Hepatic stellate cell (primary cell): ENCODE measurements around the gene NKX1-1.
"Not testable (repeated sequence)": the region's sequence is repeated elsewhere in the genome, so short reads cannot be mapped to it uniquely, and the experiment has no call there.

ENCODE experiments used
- DNase-seq: peaks from one replicate; pipeline ENCODE4 v3.0.0; 2011; ENCODE audit warnings: low spot score

The NKX1-1 gene

GRCh38 chr4:1373892-1374705 lies 32.1 kb downstream of the NKX1-1 start:
- no peak for DNase-seq

GRCh38 chr4:1372576-1372975 lies 33.7 kb downstream of the NKX1-1 start:
- DNase-seq, result not testable (repeated sequence)

DNA sequence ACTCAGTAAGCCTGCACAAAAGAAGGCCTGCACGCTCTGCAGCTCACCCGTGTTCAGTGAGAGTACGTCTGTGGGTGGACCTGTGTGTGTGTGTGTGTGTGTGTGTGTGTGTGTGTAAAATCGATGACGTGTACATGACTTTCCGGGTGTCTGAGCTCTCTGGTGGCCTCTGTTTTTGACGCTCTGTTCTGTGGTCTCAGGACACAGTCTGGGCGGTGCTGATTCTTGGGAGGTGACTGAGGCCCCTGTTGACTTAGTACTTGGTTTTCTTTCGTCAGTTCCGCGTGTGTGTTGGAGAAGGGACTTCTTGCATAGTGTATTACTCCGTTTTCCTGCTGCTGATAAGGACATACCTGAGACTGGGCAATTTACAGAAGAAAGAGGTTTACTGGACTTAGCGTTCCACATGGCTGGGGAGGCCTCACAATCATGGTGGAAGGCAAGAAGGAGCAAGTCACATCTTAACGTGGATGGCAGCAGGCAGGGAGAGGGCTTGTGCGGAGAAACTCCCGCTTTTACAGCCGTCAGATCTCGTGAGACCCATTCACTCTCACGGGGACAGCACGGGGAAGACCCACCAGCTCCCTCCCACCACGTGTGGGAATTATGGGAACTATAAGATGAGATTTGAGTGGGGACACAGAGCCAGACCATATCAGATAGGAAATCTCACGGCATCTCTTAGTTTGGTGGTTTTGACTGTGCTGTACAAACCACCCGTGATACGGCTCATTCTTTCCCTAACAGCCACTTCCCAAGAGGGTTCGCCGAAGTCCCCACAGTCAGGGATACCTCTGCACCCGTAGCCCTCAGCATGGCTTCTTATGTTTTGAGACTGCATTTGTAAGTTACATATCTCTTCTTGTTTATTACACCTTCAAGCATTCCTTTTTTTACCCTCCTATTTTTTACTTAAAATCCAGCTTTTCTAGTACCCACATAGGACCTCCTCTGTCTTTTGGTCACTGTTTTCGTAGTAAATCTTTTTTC lies 34.8 kb downstream of the NKX1-1 start:
- DNase-seq, result no peak

GRCh38 chr4:1370321-1371124 lies 35.7 kb downstream of the NKX1-1 start:
- DNase-seq, result no peak

DNA sequence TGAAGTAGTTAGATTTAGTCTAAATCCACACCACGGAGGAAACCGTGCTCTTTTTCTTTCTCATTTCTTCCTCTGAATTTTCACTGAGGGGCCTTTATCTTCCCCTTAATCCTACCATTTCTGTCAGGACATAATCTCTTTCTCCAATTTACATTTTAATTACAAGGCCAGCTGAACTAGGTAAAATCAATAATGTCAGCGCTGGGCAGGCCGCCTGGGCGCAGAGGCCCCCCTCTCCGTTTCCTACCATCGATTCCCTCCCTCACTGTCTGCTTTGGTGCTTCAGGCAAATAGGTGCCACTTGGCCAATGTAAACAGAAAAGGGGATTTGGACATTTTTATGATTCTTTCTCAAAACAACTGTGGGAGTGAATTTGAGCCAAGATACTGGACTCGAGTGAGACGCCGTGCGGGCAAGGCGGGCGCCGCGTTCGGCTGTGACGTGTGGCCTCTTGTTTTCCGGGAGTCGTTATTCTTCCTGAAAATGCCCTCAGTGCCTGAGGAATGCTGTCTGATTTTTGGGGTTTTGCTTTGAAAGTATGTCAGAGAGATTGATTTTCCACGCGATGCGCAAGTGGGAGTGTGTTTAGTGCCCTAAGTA lies 36.7 kb downstream of the NKX1-1 start:
- DNase-seq, result no peak

GRCh38 chr4:1369091-1369450 lies 37.2 kb downstream of the NKX1-1 start:
- DNase-seq, result no peak

- DNase-seq, result no peak
Observed at GRCh38 chr4:1368421-1369090, 37.7 kb downstream of the NKX1-1 start.

GRCh38 chr4:1367936-1368289 lies 38.3 kb downstream of the NKX1-1 start:
- no peak for DNase-seq

- DNase-seq, result no peak
Observed at GRCh38 chr4:1367230-1367935, 38.9 kb downstream of the NKX1-1 start.

DNA sequence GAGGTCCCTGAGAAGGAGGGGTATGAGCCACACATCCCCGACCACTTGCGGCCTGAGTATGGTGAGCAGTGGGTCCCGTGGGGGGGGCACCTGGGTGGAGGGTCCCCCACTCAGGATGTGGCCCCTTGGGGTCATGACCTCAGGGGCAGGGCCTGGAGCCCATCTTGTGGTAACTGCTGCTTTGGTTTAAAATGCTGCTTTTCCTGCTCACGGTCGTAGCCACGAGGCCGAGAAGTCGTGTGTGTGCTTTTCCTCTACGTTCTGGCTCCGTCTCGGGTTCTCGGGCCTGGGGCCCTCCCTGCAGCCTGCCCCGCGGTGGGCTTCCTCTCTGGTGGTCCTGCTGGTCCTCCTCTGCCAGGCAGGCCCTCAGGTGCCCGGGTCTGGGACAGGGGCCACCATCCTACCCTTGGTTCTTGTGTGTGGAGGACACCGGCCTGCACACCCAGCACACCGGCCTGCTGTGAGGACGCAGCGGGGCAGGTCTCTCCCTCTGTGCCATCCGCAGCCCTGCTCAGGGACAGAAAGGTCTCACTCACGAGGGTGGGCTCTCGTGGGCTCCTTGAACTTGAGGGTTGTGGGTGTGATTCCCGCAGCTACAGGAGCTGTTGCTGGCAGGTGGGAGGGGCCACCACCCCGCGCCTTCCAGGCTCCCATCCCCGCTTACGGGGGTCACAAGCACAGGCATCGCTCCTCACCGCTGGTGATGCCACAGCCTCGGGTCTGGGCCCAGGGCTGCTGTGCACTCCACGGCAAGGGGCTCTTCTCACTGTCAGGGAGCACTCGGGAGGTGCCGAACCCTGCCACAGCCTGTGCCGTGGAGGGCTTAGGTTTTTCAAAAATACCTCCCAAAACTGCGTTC lies 39.6 kb downstream of the NKX1-1 start:
- no peak for DNase-seq

DNA sequence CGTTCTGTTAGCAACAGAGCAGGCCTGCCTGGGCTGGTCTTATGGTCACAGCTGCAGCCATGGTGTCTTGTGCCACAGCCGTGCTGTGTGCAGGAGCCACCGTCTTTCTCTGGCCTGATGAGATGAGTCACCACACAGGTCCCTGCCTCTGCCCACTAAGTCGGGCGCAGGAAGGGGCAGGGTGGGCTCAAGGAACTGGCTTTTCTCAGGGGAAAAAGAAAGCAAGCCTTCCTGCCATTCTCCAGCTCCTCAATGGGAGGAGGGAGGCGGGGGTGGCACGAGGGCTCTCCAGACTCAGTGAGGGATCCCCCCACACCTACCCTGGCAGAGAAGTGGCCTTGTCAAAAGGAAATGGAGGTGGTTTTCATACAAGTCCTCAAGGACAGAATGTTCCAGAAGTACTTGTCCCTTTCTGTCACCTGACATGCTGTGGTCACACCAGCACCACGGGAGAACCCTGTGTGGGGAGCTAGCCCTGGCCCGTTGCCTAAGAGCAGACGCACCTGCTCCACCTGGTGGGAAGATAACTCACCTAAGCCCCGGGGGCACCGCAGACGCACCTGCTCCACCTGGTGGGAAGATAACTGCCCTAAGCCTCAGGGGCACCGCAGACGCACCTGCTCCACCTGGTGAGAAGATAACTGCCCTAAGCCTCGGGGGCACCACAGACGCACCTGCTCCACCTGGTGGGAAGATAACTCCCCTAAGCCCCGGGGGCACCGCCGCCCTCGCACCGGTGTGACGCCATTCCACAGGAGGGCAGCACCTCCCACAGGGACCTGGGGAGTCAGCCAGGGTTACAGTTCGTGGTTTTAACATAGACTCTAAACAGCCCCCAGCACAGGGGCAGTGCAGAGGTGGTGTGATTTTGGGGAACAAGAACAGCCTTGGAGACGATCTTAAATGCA lies 40.7 kb downstream of the NKX1-1 start:
- DNase-seq, result no peak

DNA sequence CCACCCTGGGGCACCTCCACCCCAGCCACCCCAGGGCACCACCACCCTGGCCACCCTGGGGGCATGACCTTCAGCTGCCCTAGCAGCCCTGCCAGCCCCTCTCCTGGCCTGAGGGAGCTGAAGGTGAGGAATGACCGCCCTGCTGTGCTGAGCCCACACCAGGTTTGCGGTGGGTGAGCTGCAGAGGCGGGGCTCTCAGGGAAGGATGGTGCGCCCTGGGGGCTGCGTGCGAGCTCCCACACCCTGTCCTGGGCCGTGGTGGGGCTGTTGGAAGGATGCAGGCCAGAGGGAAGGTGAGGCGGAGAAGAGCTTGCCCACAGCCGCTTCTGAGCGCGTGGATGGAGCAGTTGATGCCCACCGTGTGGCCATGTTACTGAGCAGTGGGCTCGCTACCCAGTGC lies 41.5 kb downstream of the NKX1-1 start:
- no peak for DNase-seq

DNA sequence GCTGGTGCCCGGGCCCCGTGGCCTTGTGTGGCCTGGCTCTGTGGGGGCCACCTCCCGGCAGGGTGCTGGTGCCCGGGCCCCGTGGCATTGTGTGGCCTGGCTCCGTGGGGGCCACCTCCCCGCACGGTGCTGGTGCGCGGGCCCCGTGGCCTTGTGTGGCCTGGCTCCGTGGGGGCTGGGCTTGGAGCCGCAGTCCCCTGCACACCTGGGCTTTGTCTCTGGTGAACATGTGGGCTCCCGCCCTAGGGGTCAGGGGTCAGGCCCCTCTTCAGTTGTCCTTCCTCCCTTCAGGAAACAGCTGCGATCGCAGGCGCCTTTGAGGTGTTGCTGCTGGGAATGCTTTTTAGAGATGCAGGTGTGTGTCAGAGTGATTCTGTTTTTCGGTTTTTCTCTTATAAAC lies 42.0 kb downstream of the NKX1-1 start:
- DNase-seq, result no peak

DNA sequence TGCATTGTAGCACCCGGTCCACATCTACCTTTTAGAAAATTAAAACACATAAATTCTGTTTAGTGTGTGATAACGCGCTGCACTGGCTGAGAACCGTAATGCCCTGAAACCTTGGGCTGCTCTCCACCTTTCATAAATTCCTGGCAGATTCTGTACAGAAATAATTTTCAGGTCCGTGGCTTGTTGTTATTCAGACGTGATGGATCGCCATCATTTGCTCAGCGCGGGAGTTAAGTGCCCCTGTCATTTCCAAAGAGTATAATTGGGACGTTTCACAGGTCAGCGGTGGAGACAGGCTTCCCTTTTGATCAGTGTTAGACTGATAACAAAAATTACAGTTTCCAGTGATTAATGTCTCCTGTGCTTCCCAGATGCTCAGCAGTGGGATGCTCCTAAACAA lies 42.7 kb downstream of the NKX1-1 start:
- DNase-seq, result no peak

- DNase-seq, result no peak
Observed at GRCh38 chr4:1362521-1362920, 43.7 kb downstream of the NKX1-1 start.

DNA sequence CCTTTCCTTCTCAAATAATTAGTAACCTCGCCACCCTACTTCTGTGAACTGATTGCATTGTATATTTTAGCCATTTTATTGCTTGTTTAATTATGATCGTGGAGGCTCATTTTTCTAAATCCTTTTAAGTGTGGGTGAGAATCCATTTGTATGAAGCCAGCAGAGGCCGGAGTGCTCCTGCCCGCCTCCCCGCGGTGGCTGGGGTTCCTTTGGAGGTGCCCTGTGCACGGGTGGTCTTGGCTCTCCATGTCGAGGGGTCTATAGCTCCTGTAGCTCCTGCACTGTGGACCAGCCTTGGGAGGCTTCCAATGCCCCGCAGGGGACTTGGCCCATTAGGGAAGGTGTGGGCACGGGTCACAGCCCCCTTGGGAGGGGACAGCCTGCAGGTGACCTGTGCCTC lies 44.2 kb downstream of the NKX1-1 start:
- DNase-seq, result no peak

DNA sequence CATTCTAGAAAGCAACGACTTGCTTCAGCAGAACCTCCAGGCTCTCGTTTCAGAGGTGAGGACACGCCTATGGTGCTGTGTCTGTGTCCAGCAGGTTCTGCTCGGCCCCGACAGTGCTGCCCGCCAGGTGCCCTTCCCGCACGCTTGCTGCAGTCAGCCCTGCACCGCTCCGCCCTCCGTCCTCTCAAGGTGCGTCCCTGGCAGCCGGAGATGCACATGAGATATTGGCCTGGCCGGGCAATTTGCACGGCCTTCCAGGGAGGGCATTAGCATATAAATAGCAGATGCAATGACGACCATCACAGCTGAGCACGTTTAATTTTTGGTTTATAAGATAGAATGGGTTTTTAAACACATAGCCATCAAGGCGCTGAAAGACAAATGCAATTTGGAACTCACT lies 44.8 kb downstream of the NKX1-1 start:
- DNase-seq, result no peak

- DNase-seq, result no peak
Observed at GRCh38 chr4:1360423-1361283, 45.6 kb downstream of the NKX1-1 start.
